ENCODE measurements around the gene RAB1B.

RAB1B gene

GRCh38 chr11:66278363-66279091, 10.1 kb downstream of the RAB1B start:
- H3K4me3 ChIP-seq, result peak overlapping the region; percentile 28
- H3K9me3 ChIP-seq, result no peaks in the 10 kb centered on the region
- peak in 1 of 2 experiments; percentile 44 for DNase-seq (ENCODE audit: low spot score in 2 of 2)
- in situ Hi-C loops (cut with MboI; ENCODE audit: low sequenced_read_pairs), result no loop called here
- peaks cover 10% of the 10 kb centered on the region for H3K36me3 ChIP-seq (replicated peaks)
- H3K4me1 ChIP-seq, result no peaks in the 10 kb centered on the region; the same call in 1 of the 2 replicates
- no peaks in the 10 kb centered on the region for H3K27me3 ChIP-seq (ENCODE audit: low read depth)

GRCh38 chr11:66279092-66279734, 10.8 kb downstream of the RAB1B start:
- peak overlapping the region; percentile 28 for H3K4me3 ChIP-seq

GRCh38 chr11:66280428-66280827, 12.0 kb downstream of the RAB1B start:
- DNase-seq (ENCODE audit: low spot score in 2 of 2), result no peak
- H3K27me3 ChIP-seq (ENCODE audit: low read depth), result no peaks in the 10 kb centered on the region
- no peaks in the 10 kb centered on the region for H3K9me3 ChIP-seq
- no peaks in the 10 kb centered on the region; the same call in 1 of the 2 replicates for H3K4me1 ChIP-seq
- in situ Hi-C loops (cut with MboI; ENCODE audit: low sequenced_read_pairs), result no loop called here
- H3K36me3 ChIP-seq (replicated peaks), result peaks cover 8% of the 10 kb centered on the region
- H3K4me3 ChIP-seq, result no peak overlapping the region

More at GRCh38 chr11:66279092-66279734, 10.8 kb downstream of the RAB1B start:
- no peaks in the 10 kb centered on the region for H3K9me3 ChIP-seq
- H3K27me3 ChIP-seq (ENCODE audit: low read depth), result no peaks in the 10 kb centered on the region
- peaks cover 5% of the 10 kb centered on the region for H3K36me3 ChIP-seq (replicated peaks)
- no peak for DNase-seq (ENCODE audit: low spot score in 2 of 2)
- in situ Hi-C loops (cut with MboI; ENCODE audit: low sequenced_read_pairs), result no loop called here
- H3K4me1 ChIP-seq, result no peaks in the 10 kb centered on the region; the same call in 1 of the 2 replicates

GRCh38 chr11:66281001-66281400, 12.6 kb downstream of the RAB1B start:
- no peak for DNase-seq (ENCODE audit: low spot score in 2 of 2)
- in situ Hi-C loops (cut with MboI; ENCODE audit: low sequenced_read_pairs), result no loop called here
- H3K36me3 ChIP-seq (replicated peaks), result peaks cover 8% of the 10 kb centered on the region
- H3K4me3 ChIP-seq, result no peak overlapping the region
- no peaks in the 10 kb centered on the region for H3K9me3 ChIP-seq
- no peaks in the 10 kb centered on the region for H3K27me3 ChIP-seq (ENCODE audit: low read depth)
- no peaks in the 10 kb centered on the region; the same call in 1 of the 2 replicates for H3K4me1 ChIP-seq

GRCh38 chr11:66281776-66282467, 13.5 kb downstream of the RAB1B start:
- no peak overlapping the region for H3K4me3 ChIP-seq
- no peak for DNase-seq (ENCODE audit: low spot score in 2 of 2)
- no peaks in the 10 kb centered on the region for H3K27me3 ChIP-seq (ENCODE audit: low read depth)
- in situ Hi-C loops (cut with MboI; ENCODE audit: low sequenced_read_pairs), result no loop called here
- H3K9me3 ChIP-seq, result no peaks in the 10 kb centered on the region
- H3K36me3 ChIP-seq (replicated peaks), result peaks cover 12% of the 10 kb centered on the region
- H3K4me1 ChIP-seq, result no peaks in the 10 kb centered on the region; the same call in 1 of the 2 replicates

GRCh38 chr11:66282468-66283455, 14.3 kb downstream of the RAB1B start:
- peak; percentile 91 to 100 for DNase-seq (ENCODE audit: low spot score in 2 of 2)
- no peaks in the 10 kb centered on the region for H3K27me3 ChIP-seq (ENCODE audit: low read depth)
- no peaks in the 10 kb centered on the region; the same call in none of the 2 replicates for H3K4me1 ChIP-seq
- in situ Hi-C loops (cut with MboI; ENCODE audit: low sequenced_read_pairs), result no loop called here
- H3K4me3 ChIP-seq, result no peak overlapping the region
- peaks cover 12% of the 10 kb centered on the region for H3K36me3 ChIP-seq (replicated peaks)
- H3K9me3 ChIP-seq, result no peaks in the 10 kb centered on the region

GRCh38 chr11:66283461-66284105, 15.1 kb downstream of the RAB1B start:
- DNase-seq (ENCODE audit: low spot score in 2 of 2), result no peak
- no peaks in the 10 kb centered on the region for H3K27me3 ChIP-seq (ENCODE audit: low read depth)
- H3K9me3 ChIP-seq, result no peaks in the 10 kb centered on the region
- H3K4me3 ChIP-seq, result no peak overlapping the region
- H3K36me3 ChIP-seq (replicated peaks), result peaks cover 12% of the 10 kb centered on the region
- H3K4me1 ChIP-seq, result peaks cover 4% of the 10 kb centered on the region
- in situ Hi-C loops (cut with MboI; ENCODE audit: low sequenced_read_pairs), result no loop called here

GRCh38 chr11:66284526-66285078, 16.2 kb downstream of the RAB1B start:
- Histone ChIP-seq H3K4me3 (no peak overlapping the region), H3K27me3 (ENCODE audit: low read depth) (no peaks in the 10 kb centered on the region), H3K36me3 (replicated peaks) (peaks cover 15% of the 10 kb centered on the region), H3K4me1 (peaks cover 4% of the 10 kb centered on the region), H3K9me3 (no peaks in the 10 kb centered on the region)
- DNase-seq (ENCODE audit: low spot score in 2 of 2), result no peak
- in situ Hi-C loops (cut with MboI; ENCODE audit: low sequenced_read_pairs), result no loop called here

GRCh38 chr11:66285250-66285947, 17.0 kb downstream of the RAB1B start:
- H3K27me3 ChIP-seq (ENCODE audit: low read depth), result no peaks in the 10 kb centered on the region; the same call in 1 of the 2 replicates
- H3K4me1 ChIP-seq, result peaks cover 9% of the 10 kb centered on the region
- peaks cover 15% of the 10 kb centered on the region for H3K36me3 ChIP-seq (replicated peaks)
- H3K9me3 ChIP-seq, result no peaks in the 10 kb centered on the region
- no peak overlapping the region for H3K4me3 ChIP-seq
- in situ Hi-C loops (cut with MboI; ENCODE audit: low sequenced_read_pairs), result no loop called here
- DNase-seq (ENCODE audit: low spot score in 2 of 2), result no peak

- Histone ChIP-seq H3K36me3 (replicated peaks) (peaks cover 15% of the 10 kb centered on the region), H3K27me3 (ENCODE audit: low read depth) (peaks cover 9% of the 10 kb centered on the region; the same call in 1 of the 2 replicates), H3K9me3 (no peaks in the 10 kb centered on the region), H3K4me1 (peaks cover 9% of the 10 kb centered on the region), H3K4me3 (no peak overlapping the region)
- DNase-seq (ENCODE audit: low spot score in 2 of 2), result no peak
- in situ Hi-C loops (cut with MboI; ENCODE audit: low sequenced_read_pairs), result no loop called here
These were observed 18.3 kb downstream of the RAB1B start for GRCh38 chr11:66286699-66287098.

- Histone ChIP-seq H3K4me3 (no peak overlapping the region; the same call in 1 of the 2 replicates), H3K4me1 (peaks cover 9% of the 10 kb centered on the region), H3K27me3 (ENCODE audit: low read depth) (peaks cover 14% of the 10 kb centered on the region), H3K9me3 (no peaks in the 10 kb centered on the region), H3K36me3 (replicated peaks) (peaks cover 15% of the 10 kb centered on the region)
- in situ Hi-C loops (cut with MboI; ENCODE audit: low sequenced_read_pairs), result no loop called here
- no peak for DNase-seq (ENCODE audit: low spot score in 2 of 2)
These were observed 18.9 kb downstream of the RAB1B start for GRCh38 chr11:66287211-66287888.
